Kidney (tissue), 14 donors: ENCODE results near the gene FARP1. TPM values are rescaled to one million over a fixed set of nuclear protein-coding genes. Genes with fewer than 3 reads are reported as not detected.

ENCODE experiments used
- DNase-seq, 5 donors: peaks; one replicate each; pipeline ENCODE4 v3.0.0-alpha.2; 2013 to 2020
- FAIRE-seq: peaks from 2 replicates; lab custom pipeline; 2012; peaks lifted over from hg19 to GRCh38; lab: Jason Lieb, UNC
- H3K27ac ChIP-seq, 2 donors: one replicate each; pipeline ENCODE4 v1.7.0; 2013; ENCODE audit warnings: low read depth in 2 of 2, low read length in 2 of 2, inconsistent platforms in 1 of 2
- H3K27me3 ChIP-seq: one replicate; pipeline ENCODE4 v1.7.1; 2013; ENCODE audit warnings: low read length, inconsistent platforms; ENCODE audit not compliant: control insufficient read depth, insufficient read depth
- H3K36me3 ChIP-seq, 3 donors: one replicate each; pipeline versions ENCODE4 v1.7.0 to v1.7.1; 2013; ENCODE audit warnings: low read length in 3 of 3, control low read depth in 1 of 3, inconsistent platforms in 1 of 3; ENCODE audit not compliant: insufficient read depth in 3 of 3, control insufficient read depth in 2 of 3
- H3K4me1 ChIP-seq, 3 donors: one replicate each; pipeline versions ENCODE4 v1.7.0 to v1.7.1; 2013; ENCODE audit warnings: low read length in 3 of 3, inconsistent platforms in 1 of 3, low read depth in 1 of 3; ENCODE audit not compliant: control insufficient read depth in 2 of 3, insufficient read depth in 2 of 3
- H3K4me3 ChIP-seq, 3 donors: one replicate each; pipeline versions ENCODE4 v1.7.0 to v1.8.1; 2013; ENCODE audit warnings: low read length in 3 of 3, control low read depth in 1 of 3, inconsistent platforms in 1 of 3
- H3K9ac ChIP-seq, 3 donors: one replicate each; pipeline versions ENCODE4 v1.7.0 to v1.7.1; 2013; ENCODE audit warnings: low read length in 3 of 3, control low read depth in 1 of 3, inconsistent platforms in 1 of 3
- H3K9me3 ChIP-seq, 3 donors: one replicate each; pipeline versions ENCODE4 v1.7.0 to v1.7.1; 2013; ENCODE audit warnings: low read length in 3 of 3, control low read depth in 1 of 3, inconsistent platforms in 1 of 3; ENCODE audit not compliant: control insufficient read depth in 2 of 3, insufficient read depth in 1 of 3
- intact Hi-C: fragments of 100-400 bp; cut with DNase I; formaldehyde crosslinking; loops from one replicate; pipeline ENCODE4 v1.11.1; 2022
- polyA plus RNA-seq: library from polyadenylated mRNA; stranded (reverse); fragments of 350-450 nt; fragmentation: Illumina TruSeq; extraction: RNeasy Lipid Tissue Mini Kit (QIAGEN cat#74804); gene quantifications from one replicate; pipeline ENCODE4 v1.2.3, GENCODE V29; 2014; ENCODE audit warnings: low read depth, low replicate concordance; ENCODE audit not compliant: insufficient read depth
- total RNA-seq: library from RNA; stranded (reverse); fragmentation: NEBNext Ultra II Directional; extraction: Animal tissue kit (Norgen Biotek cat#: 25700); gene quantifications from one replicate; pipeline ENCODE4 v1.2.1, GENCODE V29; 2021
- TF ChIP-seq, protein P1 (sequence below): IDR thresholded peaks from 3 replicates; pipeline ENCODE4 v1.5.1; 2012; ENCODE audit warnings: mild to moderate bottlenecking, moderate library complexity, borderline replicate concordance; ENCODE audit not compliant: insufficient read depth; ENCODE audit errors: extremely low read depth
- donor health status: control.
- donor health status: control.
- donor health status: control.
- donor health status: control.
- donor health status: control.
- donor health status: DM: yes; HTN: yes; CAD: no.
- donor health status: Normal renal cell carcinoma (clear cell type).

Gene FARP1
- total and polyA plus RNA-seq, 2 donors from 2014 or later, result 123 to 229 TPM

DNA sequence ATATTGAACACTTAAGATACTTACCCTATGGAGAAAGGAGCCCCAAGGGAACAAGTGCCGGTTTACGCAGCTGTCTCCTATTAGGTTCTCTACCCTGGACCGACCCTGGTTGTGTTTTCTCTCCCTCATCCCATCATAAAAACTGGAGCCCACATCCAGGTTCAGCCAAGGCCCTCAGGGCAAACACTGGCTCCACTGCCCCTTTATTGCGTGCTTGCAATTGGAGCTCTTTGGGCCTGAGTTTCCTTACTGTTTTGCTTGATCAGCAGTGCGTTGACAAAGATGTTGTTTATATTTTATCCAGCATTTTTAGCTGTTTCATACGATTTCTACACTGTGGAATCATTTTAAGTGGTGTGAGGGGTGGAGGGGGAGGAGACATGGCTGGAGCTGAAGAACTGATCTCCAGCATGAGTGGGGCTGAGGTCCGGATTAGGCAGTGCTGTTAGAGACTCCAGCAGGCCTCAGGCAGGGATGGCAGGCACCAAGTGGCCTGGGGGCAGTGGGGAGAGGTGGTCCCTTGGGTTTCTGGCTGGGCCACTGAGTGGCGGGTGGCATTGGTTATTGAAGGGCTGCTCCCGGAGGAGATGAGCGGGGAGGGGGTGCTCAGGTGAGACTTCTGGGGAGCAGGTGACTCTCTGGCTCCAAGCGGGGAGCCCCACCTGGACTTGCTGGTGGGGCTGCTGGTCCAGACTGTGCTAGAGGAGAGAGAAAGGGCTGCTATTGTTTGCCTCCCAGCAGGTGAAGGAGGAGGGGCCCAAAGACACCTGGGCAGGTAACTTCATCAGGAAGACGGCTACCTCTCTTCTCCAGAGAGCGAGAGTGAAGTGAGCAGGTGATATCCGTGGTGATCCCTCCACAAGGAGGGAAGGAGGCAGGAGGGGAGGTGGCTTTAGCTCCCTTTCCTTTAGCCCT is 96.5 kb downstream of the FARP1 start:
- no peaks in the 10 kb centered on the region for H3K36me3 ChIP-seq
- no peaks in the 10 kb centered on the region for H3K9me3 ChIP-seq
- TF ChIP-seq, protein P1, sequence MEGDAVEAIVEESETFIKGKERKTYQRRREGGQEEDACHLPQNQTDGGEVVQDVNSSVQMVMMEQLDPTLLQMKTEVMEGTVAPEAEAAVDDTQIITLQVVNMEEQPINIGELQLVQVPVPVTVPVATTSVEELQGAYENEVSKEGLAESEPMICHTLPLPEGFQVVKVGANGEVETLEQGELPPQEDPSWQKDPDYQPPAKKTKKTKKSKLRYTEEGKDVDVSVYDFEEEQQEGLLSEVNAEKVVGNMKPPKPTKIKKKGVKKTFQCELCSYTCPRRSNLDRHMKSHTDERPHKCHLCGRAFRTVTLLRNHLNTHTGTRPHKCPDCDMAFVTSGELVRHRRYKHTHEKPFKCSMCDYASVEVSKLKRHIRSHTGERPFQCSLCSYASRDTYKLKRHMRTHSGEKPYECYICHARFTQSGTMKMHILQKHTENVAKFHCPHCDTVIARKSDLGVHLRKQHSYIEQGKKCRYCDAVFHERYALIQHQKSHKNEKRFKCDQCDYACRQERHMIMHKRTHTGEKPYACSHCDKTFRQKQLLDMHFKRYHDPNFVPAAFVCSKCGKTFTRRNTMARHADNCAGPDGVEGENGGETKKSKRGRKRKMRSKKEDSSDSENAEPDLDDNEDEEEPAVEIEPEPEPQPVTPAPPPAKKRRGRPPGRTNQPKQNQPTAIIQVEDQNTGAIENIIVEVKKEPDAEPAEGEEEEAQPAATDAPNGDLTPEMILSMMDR, result no peak
- peak overlapping the region; percentile 29 to 53 for H3K27ac ChIP-seq
- peak overlapping the region in 1 of 3 donors; percentile 38 for H3K9ac ChIP-seq
- H3K27me3 ChIP-seq, result no peaks in the 10 kb centered on the region
- no peak overlapping the region for H3K4me3 ChIP-seq
- DNase-seq, result peak in 2 of 5 donors; percentile 70
- no peak for FAIRE-seq
- peaks cover 3 to 21% (median 12%) of the 10 kb centered on the region in 3 donors for H3K4me1 ChIP-seq
- intact Hi-C loops, result no loop called here

- H3K4me1 ChIP-seq, result peaks cover 3 to 21% (median 12%) of the 10 kb centered on the region in 3 donors
- FAIRE-seq (no peak), DNase-seq (peak in 3 of 5 donors; percentile 68 to 75 (median 71))
- H3K36me3 ChIP-seq, result no peaks in the 10 kb centered on the region
- H3K27ac ChIP-seq, result peak overlapping the region; percentile 29
- H3K4me3 ChIP-seq, result no peak overlapping the region
- intact Hi-C loops, result no loop called here
- no peaks in the 10 kb centered on the region for H3K9me3 ChIP-seq
- no peaks in the 10 kb centered on the region for H3K27me3 ChIP-seq
- TF ChIP-seq, protein P1, result no peak
- peak overlapping the region in 1 of 3 donors; percentile 38 for H3K9ac ChIP-seq
These were observed 97.2 kb downstream of the FARP1 start for GRCh38 chr13:98240135-98240534.

DNA sequence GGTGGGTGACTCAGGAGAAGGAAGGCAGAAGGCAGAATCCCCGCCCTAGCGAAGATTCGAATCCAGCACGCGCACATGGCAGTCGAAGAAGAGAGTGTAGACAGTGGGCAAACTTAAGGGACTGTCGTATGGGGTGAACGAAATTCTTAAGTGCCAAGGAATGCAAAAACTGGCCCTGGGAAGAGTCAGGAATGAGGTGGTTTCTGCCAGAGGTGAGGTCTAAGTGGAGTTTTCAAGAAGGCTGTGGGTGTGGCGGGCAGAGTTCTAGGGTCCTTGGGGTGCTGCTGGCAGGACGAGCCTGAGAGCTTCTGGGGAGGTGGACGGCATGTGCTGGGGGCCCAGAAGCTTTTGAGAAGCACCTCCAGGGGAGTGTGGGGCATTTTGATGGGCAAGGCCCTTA is 98.1 kb downstream of the FARP1 start:
- intact Hi-C loops, result no loop called here
- peak overlapping the region; percentile 13 to 14 for H3K27ac ChIP-seq
- DNase-seq, result no peak

More for the DNA sequence above, 98.1 kb downstream of the FARP1 start:
- no peak for FAIRE-seq
- TF ChIP-seq, protein P1, result no peak
- Histone ChIP-seq H3K9ac (no peak overlapping the region), H3K27me3 (no peaks in the 10 kb centered on the region), H3K9me3 (no peaks in the 10 kb centered on the region), H3K36me3 (no peaks in the 10 kb centered on the region), H3K4me3 (no peak overlapping the region), H3K4me1 (peaks cover 3 to 24% (median 12%) of the 10 kb centered on the region in 3 donors)
